Measurements from ENCODE around the gene SLFN14.

DNA sequence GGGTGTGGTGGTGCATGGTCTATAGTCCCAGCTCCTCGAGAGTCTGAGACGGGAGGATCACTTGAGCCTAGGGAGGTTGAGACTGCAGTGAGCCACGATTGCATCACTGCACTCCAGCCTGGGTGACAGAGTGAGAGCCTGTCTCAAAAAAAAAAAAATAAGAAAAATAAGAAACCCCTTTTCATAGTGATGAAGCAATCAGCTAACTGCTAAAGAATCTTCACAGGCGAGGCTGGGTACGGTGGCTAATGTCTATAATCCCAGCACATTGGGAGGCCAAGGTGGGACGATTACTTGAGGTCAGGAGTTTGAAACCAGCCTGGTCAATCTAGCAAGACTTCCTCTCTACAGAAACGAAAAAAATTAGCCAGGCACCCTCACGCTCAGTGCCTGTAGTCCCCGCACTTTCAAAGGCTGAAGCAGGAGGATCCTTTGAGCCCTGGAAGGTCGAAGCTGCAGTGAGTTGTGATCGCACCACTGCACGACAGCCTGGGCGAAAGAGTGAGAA is 23.9 kb downstream of the SLFN14 start:
- TF ChIP-seq, protein P1, sequence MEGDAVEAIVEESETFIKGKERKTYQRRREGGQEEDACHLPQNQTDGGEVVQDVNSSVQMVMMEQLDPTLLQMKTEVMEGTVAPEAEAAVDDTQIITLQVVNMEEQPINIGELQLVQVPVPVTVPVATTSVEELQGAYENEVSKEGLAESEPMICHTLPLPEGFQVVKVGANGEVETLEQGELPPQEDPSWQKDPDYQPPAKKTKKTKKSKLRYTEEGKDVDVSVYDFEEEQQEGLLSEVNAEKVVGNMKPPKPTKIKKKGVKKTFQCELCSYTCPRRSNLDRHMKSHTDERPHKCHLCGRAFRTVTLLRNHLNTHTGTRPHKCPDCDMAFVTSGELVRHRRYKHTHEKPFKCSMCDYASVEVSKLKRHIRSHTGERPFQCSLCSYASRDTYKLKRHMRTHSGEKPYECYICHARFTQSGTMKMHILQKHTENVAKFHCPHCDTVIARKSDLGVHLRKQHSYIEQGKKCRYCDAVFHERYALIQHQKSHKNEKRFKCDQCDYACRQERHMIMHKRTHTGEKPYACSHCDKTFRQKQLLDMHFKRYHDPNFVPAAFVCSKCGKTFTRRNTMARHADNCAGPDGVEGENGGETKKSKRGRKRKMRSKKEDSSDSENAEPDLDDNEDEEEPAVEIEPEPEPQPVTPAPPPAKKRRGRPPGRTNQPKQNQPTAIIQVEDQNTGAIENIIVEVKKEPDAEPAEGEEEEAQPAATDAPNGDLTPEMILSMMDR (IDR thresholded peaks at IDR 0.05), result no peak
- TF ChIP-seq, protein P2, sequence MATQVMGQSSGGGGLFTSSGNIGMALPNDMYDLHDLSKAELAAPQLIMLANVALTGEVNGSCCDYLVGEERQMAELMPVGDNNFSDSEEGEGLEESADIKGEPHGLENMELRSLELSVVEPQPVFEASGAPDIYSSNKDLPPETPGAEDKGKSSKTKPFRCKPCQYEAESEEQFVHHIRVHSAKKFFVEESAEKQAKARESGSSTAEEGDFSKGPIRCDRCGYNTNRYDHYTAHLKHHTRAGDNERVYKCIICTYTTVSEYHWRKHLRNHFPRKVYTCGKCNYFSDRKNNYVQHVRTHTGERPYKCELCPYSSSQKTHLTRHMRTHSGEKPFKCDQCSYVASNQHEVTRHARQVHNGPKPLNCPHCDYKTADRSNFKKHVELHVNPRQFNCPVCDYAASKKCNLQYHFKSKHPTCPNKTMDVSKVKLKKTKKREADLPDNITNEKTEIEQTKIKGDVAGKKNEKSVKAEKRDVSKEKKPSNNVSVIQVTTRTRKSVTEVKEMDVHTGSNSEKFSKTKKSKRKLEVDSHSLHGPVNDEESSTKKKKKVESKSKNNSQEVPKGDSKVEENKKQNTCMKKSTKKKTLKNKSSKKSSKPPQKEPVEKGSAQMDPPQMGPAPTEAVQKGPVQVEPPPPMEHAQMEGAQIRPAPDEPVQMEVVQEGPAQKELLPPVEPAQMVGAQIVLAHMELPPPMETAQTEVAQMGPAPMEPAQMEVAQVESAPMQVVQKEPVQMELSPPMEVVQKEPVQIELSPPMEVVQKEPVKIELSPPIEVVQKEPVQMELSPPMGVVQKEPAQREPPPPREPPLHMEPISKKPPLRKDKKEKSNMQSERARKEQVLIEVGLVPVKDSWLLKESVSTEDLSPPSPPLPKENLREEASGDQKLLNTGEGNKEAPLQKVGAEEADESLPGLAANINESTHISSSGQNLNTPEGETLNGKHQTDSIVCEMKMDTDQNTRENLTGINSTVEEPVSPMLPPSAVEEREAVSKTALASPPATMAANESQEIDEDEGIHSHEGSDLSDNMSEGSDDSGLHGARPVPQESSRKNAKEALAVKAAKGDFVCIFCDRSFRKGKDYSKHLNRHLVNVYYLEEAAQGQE (IDR thresholded peaks at IDR 0.05; ENCODE audit: insufficient read depth in 1 of 2, low read depth in 2 of 2, low read length in 1 of 2), result no peak
- TF ChIP-seq POLR2AphosphoS5 (IDR thresholded peaks at IDR 0.05; ENCODE audit: low read depth, low read length) (no peak), TCF7L2 (IDR thresholded peaks at IDR 0.05; ENCODE audit: low read depth, low read length) (no peak)

Data from Panc1 (cell line).